Vagina (tissue), 2 donors: ENCODE measurements around the gene CRTC1.

Experiments used
- POLR2A ChIP-seq, 2 donors: fragments of 450-650 bp; IDR thresholded peaks; one replicate each; pipeline ENCODE4 v1.6.1; 2017; ENCODE audit warnings: antibody characterized with exemption in 2 of 2, mild to moderate bottlenecking in 2 of 2, moderate library complexity in 2 of 2
- TF ChIP-seq, protein P1 (sequence below), 3 experiments: fragments of 450-650 bp in 2 of 3; fragments of 200-600 bp in 1 of 3; sonication (generic) in 1 of 3; IDR thresholded peaks; one replicate each; pipeline ENCODE4 v1.5.1; 2017 to 2019; ENCODE audit warnings: antibody characterized with exemption in 3 of 3, mild to moderate bottlenecking in 2 of 3, moderate library complexity in 2 of 3

DNA sequence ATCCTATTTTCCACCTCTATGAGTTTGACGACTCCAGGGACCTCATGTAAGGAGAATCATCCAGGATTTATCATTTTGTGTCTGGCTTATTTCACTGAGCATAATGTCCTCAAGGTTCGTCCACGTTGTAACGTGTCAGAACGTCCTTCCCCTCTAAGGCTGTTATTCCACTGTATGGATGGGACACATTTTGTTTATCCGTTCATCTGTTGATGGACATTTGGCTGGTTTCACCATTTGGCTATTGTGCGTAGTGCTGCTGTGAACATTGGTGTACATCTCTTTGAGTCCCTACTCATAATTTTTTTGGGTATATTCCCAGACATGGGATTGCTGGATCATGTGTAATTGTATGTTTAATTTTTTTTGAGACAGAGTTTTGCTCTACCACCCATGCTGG is 21.5 kb downstream of the CRTC1 start:
- no peak for TF ChIP-seq POLR2A (IDR thresholded peaks at IDR 0.05)
- TF ChIP-seq, protein P1, sequence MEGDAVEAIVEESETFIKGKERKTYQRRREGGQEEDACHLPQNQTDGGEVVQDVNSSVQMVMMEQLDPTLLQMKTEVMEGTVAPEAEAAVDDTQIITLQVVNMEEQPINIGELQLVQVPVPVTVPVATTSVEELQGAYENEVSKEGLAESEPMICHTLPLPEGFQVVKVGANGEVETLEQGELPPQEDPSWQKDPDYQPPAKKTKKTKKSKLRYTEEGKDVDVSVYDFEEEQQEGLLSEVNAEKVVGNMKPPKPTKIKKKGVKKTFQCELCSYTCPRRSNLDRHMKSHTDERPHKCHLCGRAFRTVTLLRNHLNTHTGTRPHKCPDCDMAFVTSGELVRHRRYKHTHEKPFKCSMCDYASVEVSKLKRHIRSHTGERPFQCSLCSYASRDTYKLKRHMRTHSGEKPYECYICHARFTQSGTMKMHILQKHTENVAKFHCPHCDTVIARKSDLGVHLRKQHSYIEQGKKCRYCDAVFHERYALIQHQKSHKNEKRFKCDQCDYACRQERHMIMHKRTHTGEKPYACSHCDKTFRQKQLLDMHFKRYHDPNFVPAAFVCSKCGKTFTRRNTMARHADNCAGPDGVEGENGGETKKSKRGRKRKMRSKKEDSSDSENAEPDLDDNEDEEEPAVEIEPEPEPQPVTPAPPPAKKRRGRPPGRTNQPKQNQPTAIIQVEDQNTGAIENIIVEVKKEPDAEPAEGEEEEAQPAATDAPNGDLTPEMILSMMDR (IDR thresholded peaks at IDR 0.05): no peak
